GM19240 (cell line): Measurements from ENCODE around the gene SERAC1.
"Not testable (repeated sequence)": the region's sequence is repeated elsewhere in the genome, so short reads cannot be mapped to it uniquely, and the experiment has no call there.

Experiments used
- DNase-seq: peaks from one replicate; pipeline ENCODE4 v3.0.0; 2011; ENCODE audit warnings: low spot score; ENCODE audit not compliant: insufficient read length

SERAC1 gene

GRCh38 chr6:158174514-158174913, 6.5 kb upstream of the SERAC1 start:
- DNase-seq = no peak

GRCh38 chr6:158174024-158174423, 6.0 kb upstream of the SERAC1 start:
- DNase-seq = no peak

GRCh38 chr6:158172001-158172400, 3.9 kb upstream of the SERAC1 start:
- no peak for DNase-seq

- no peak for DNase-seq
Observed at GRCh38 chr6:158170656-158171081, 2.6 kb upstream of the SERAC1 start.

- DNase-seq = not testable (repeated sequence)
Observed at GRCh38 chr6:158169634-158170033, 1.6 kb upstream of the SERAC1 start.

- no peak for DNase-seq
Observed at GRCh38 chr6:158165919-158166416, 2.1 kb downstream of the SERAC1 start.

- no peak for DNase-seq
Observed at GRCh38 chr6:158164579-158165170, 3.4 kb downstream of the SERAC1 start.

- no peak for DNase-seq
Observed at GRCh38 chr6:158161566-158162254, 6.4 kb downstream of the SERAC1 start.

GRCh38 chr6:158160932-158161539, 7.0 kb downstream of the SERAC1 start:
- no peak for DNase-seq

- DNase-seq = no peak
Observed at GRCh38 chr6:158158748-158159147, 9.3 kb downstream of the SERAC1 start.

GRCh38 chr6:158158123-158158522, 9.9 kb downstream of the SERAC1 start:
- no peak for DNase-seq

GRCh38 chr6:158157064-158157764, 10.8 kb downstream of the SERAC1 start:
- DNase-seq = no peak

GRCh38 chr6:158154816-158155215, 13.2 kb downstream of the SERAC1 start:
- DNase-seq = no peak

GRCh38 chr6:158153576-158153975, 14.5 kb downstream of the SERAC1 start:
- DNase-seq = no peak

- no peak for DNase-seq
Observed at GRCh38 chr6:158152659-158153058, 15.4 kb downstream of the SERAC1 start.

GRCh38 chr6:158152025-158152424, 16.0 kb downstream of the SERAC1 start:
- DNase-seq = not testable (repeated sequence)

- no peak for DNase-seq
Observed at GRCh38 chr6:158150701-158151100, 17.4 kb downstream of the SERAC1 start.

GRCh38 chr6:158149641-158150040, 18.4 kb downstream of the SERAC1 start:
- no peak for DNase-seq

- no peak for DNase-seq
Observed at GRCh38 chr6:158143700-158144099, 24.4 kb downstream of the SERAC1 start.

GRCh38 chr6:158142789-158143188, 25.3 kb downstream of the SERAC1 start:
- no peak for DNase-seq

GRCh38 chr6:158131926-158132325, 36.1 kb downstream of the SERAC1 start:
- no peak for DNase-seq

- no peak for DNase-seq
Observed at GRCh38 chr6:158125271-158125670, 42.8 kb downstream of the SERAC1 start.
